Muscle of back (tissue), 11 donors: ENCODE results near the gene SORCS1. TPM values are rescaled to one million over a fixed set of nuclear protein-coding genes. Genes with fewer than 3 reads are reported as not detected.

Source experiments
- DNase-seq, 3 donors: peaks; one replicate each; pipeline versions ENCODE4 v3.0.0 to v3.0.0-alpha.2; 2013
- polyA plus RNA-seq, 10 donors: library from polyadenylated mRNA; unstranded; fragments of 120-200 nt; gene quantifications; one replicate each; pipeline ENCODE4 v1.2.1, GENCODE V29; 2013; ENCODE audit not compliant: insufficient read length in 10 of 10

Gene SORCS1
- polyA plus RNA-seq, 10 donors = 2.5 to 5.7 (median 4.0) TPM

DNA sequence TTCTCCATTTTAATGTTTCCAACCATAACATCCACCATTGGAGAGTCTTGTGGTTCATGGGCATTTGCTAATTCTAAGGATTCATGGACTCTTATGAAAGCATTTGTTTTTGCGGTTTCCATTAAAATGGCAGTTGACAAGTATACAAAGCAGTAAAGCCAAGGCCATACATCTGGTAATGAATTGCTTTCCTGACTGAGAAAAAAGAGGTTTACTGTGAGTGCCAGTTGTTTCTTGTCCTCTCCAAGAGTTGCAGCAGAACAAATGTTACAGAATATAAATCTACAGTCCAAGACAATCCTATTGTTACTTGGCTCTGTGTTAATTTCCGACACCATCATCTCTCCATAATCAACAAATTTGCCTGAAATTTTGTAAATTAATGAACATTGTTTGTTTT is 261.3 kb downstream of the SORCS1 start:
- no peak for DNase-seq

- no peak for DNase-seq
These were observed 264.4 kb downstream of the SORCS1 start for GRCh38 chr10:106900016-106900652.

GRCh38 chr10:106898446-106898845 is 266.1 kb downstream of the SORCS1 start:
- no peak for DNase-seq

- peak in 2 of 3 donors; percentile 18 to 36 for DNase-seq
These were observed 266.8 kb downstream of the SORCS1 start for GRCh38 chr10:106897719-106898118.

DNA sequence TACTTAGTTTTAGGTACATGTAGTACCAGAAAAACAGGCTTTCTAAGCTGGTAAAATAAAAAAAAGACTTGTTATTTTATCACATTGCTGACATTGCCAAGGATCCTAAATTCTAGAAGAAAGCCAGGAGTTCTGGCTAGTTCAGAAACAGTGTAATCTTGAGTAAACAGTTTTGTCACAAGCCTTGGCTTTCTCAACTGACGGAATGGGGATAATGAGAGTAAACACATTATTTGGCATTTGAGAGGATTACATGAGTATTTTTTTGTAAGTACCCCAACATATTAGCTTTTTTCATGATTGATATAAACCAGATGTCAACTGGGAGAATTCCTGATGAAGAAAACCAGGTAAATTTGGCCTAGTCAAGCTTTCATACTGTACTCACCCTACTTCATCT is 269.8 kb downstream of the SORCS1 start:
- DNase-seq = no peak

DNA sequence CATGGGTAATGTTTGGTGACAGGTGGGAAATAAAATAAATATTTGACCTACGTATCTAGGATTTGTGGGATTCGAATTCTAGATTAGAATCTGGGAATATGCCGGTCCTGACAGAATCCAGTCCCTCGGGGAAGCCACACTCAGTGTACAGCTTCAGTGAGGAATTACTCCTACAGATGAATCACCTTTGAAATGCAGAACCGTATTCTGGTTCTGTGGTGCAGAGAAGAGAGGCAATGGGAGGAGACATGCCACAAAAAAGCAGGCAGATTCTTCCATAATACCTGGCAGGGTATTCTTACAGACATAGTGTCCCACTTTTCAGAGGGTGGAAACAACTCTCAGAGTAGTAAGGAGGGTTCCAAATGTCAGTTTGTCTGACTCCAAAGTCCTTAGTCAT is 286.9 kb downstream of the SORCS1 start:
- no peak for DNase-seq

GRCh38 chr10:106874604-106874889 is 290.0 kb downstream of the SORCS1 start:
- DNase-seq = no peak

DNA sequence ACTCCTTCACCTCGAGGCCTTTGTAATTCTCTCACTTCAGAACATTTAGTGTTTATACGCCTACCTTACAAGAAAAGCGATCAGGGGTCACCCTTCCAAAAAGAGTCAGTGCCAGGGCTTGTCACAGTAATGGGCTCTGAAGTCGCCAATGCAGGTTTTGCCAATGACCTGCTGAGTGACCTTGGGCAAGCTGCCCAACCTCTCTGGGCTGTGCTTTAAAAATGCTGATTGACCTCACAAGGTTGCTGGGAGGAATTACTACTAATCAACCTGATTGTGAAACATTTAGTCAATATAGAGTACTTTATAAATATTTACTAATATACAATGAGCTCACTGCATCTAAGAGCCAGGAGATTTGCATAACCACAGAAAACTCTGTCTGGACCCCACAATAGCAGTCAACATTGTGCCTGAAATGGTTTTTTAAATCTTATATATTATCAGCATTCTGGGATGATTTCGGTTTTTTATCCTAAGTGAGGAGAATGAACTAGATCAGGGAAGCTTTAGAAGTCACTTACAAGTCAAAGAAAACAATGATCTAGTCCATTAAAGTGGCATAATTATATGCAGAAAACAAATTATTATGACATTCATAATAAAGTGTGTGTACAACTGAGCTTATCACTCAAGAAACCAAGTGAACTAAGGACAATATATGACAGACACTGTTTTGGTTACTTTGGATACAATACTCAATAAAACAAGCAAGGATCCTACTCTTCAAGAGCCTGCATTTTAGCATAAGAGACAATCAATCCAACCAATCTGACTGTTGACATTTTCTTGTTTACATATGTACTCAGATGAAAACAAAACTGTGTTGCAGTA is 290.5 kb downstream of the SORCS1 start:
- no peak for DNase-seq

GRCh38 chr10:106872176-106872575 is 292.3 kb downstream of the SORCS1 start:
- DNase-seq = no peak

DNA sequence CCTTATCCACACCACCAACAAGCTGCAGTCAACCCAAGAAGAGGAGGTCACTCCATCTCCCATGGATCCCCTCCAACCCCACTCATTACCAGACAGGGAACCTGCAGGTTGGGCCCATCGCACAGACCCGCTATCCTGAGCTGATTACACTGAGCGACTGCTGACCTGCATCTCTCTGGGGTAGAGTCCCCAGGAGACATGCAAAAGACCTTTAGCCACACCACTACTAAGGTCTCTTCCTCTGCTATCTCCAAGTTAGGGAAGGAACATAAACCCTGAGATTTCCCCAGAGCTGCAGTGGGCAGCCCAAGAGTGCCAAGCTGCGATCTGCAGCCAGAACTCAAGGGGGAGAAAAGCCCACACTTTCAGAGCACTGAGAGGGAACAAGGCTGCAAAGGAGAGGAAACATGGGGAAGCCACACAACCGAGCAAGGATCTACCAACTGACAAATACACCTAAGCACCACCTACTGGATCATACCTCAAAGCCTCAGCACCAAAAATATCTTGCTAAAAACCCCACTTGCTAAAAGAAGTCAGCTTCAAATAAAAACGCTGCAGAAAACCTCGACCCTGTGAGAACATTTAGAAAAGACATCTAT is 298.2 kb downstream of the SORCS1 start:
- DNase-seq = no peak

DNA sequence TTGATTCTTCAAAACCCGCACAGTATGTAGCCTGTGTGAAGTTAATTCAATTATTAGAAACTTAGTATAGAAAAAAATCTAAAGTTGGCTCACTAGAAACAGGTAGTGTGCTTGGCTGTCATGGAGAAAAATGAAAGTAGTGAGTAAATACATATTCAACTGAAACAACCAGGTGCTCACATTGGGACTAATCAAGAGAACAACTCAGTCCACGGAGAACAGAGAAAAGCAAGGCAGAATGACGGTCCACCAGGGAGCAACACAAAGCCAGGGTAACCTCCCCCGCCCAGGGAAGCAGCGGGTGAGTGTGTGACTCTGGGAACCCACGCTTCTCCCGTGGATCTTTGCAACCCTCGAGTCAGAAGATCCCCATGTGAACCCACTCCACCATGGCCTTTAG is 300.5 kb downstream of the SORCS1 start:
- DNase-seq = no peak

- DNase-seq = no peak
These were observed 301.0 kb downstream of the SORCS1 start for GRCh38 chr10:106863549-106863948.

- DNase-seq = no peak
These were observed 304.4 kb downstream of the SORCS1 start for GRCh38 chr10:106859892-106860652.

DNA sequence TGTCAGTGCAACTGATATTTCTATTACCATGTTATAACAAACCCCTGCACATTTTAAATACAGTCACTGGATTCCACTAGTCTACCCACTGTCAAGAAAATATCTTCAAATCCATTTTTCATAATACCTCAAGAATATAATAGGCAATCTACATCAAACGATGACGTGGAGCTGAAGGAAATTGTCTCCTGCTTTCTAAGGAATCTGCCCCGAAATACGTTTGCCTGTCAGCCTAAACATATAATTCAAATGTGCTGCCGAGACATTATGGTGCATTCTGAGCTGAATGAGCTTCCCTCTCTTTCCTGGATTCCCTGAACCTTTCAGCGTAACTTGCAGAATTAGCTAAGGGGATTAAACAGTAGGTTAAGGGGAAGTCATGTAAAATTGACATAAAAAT is 306.8 kb downstream of the SORCS1 start:
- no peak for DNase-seq

GRCh38 chr10:106857213-106857612 is 307.3 kb downstream of the SORCS1 start:
- no peak for DNase-seq

GRCh38 chr10:106836933-106837663 is 327.4 kb downstream of the SORCS1 start:
- peak; percentile 7 to 21 (median 15) for DNase-seq

- no peak for DNase-seq
These were observed 331.7 kb downstream of the SORCS1 start for GRCh38 chr10:106832846-106833245.

DNA sequence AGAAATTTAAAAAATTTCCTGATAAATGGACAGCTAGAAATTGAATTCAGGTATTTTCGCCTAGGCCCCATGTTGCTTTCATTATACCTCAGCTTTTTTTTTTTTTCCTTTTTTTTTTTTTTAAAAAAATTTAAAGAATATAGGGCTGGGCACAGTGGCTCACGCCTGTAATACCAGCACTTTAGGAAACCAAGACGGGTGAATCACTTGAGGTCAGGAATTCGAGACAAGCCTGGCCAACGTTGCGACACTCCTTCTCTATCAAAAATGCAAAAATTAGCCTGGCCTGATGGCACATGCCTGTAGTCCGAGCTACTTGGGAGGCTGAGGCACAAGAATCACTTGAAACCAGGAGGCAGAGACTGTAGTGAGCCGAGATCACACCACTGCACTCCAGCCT is 334.0 kb downstream of the SORCS1 start:
- no peak for DNase-seq

DNA sequence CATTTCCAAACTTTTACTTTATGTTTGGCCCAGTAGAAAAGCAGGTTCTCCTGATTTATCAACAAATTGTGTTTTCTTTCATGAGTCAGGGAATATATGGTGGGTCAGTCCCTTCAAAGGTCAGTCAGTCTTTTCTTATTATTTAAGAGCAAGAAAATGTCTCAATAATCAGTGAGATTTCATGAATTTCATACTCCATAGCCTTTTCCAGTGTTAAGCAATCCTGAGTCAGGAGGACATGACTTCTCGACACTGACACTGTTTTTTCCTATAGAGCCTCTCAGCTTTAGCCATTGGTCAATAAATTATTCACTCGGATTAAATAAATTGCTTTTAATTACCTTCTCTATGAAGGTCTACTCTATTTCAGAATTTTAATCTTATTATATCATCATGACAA is 334.5 kb downstream of the SORCS1 start:
- DNase-seq = no peak

DNA sequence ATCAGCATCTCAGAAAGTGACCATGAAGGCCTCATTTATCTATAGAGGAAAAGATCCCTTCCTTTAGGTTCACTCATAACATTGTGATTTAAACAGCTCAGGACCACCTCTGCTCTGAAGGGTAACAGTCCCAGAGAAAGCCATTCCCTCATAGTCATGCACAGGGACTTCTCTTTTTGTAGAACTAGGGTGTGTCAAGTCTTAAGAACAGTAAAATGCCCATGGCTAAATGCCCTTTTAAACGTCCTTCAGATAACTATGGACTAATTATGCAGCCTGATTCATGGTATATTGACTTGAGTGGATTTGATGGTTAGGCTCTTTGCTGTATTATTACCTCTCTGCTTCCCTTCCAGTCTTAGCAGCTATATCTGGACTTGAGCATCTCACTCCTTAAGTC is 337.8 kb downstream of the SORCS1 start:
- DNase-seq = no peak

DNA sequence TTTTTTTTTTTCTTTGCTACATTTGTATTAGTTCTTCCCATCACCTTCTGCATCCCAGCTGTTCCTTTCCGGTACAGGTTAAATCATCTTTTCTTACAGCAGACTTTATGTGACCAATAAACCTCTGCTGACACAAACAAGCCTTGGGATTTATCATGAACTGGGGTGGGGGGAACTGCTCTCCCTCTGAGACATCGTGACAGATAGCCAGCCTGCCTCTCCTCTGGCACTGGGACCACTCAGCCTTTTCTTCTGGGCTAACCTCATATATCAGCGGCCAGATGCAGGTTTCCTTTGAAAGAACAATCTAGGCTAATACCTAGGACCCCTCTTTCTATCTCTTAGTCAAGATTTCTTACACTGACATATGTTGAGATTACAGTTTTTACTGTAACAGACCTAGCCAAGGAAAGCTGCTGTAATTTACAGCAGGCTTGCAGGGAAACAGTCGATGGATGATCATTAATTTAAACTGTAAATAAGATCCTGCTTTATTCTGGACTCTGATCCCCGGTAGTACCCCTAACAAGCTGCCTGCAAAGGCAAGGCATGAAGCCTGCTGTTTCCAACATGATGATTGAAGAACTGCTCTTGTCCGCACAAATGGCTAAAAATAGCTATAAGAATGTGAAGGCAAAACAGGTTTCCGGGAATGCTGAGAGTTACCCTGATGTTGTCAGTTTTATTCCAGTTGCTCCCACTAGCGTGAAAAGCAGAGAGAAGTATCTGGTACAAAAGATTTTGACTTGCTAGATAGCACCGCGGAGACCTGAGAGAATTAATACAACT is 338.7 kb downstream of the SORCS1 start:
- DNase-seq = peak; percentile 15 to 40 (median 30)
